HG02943 (cell line): ENCODE measurements around the gene CDH6.

ENCODE experiments used
- ATAC-seq: cut with Tn5 transposase; IDR thresholded peaks from one replicate; pipeline ENCODE4 v1.9.1; 2021; ENCODE audit warnings: mild to moderate bottlenecking, low read depth, moderate library complexity; ENCODE audit not compliant: unreplicated experiment

The CDH6 gene

DNA sequence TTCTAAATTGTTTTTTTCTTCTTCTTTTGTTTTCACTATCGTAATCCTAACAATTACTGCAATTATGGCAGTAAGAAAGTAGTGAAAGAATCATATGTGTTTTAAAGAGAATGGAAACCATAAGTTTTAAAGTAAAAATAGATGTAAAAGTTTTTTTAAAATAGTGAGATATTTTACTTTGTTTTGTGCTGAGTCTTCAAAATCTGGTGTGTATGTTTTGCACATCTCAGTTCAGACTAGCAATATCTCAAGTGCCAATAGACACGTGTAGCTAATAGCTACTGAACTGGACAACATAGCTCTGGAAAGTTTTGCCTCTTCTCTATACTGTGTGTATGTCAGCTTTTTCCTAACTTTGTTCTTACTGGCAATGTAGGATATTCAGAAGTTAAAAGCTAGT lies 45.0 kb downstream of the CDH6 start:
- no peak for ATAC-seq

DNA sequence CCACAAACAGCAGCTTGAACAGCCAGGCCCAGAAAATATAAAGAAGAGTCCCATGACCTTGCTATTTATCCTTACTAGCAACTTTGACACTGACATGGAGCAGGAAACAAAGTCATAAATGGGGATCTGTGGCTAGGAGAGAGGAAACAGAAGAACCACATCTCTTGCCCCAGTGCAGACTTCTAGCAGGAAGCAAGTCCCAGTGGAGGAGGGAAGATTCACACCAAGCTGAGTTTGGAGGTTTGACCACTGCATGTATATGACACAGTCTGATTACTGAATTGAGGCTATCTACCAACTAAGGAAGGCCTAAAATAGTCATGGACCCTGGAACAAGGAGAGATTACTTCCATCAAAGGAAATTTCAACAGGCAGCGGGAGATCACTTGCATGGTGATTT lies 51.4 kb downstream of the CDH6 start:
- no peak for ATAC-seq

DNA sequence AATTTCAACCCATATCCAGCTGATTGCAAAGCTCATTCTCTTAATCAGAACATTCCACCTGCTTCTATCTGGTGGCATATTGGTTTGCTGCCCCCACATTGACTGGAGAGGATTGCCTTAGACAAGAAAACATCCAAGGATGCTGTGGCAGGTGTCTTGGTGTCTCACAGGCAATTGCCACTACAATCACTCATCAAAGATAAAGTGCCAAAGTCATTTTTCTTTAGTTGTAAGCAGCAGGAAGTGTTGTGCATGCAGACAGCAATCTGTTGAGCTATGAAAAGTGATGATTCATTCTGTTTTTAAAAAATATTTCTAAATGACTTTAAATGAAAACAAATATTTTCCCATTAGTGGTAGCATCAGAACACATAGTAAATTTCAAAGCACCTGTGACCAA lies 53.9 kb downstream of the CDH6 start:
- no peak for ATAC-seq

DNA sequence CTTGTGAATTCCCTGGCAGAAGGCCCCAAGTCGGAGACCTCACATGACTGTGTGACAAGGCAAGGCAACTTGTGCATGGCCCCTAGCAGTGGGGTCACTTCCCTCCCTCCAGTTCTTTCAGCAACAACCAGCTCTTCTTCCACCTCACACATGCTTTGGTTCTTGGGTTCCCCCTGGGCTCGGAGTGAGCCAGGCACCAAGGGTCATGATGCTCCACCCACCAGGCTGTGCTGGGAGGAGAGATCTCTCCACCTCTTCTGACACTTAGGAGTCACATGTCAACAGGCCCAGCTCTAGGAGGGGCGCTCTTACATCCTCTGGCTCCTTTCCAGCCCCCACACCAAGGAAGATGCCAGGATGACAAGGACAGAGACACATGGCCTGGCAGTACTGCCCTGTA lies 56.7 kb downstream of the CDH6 start:
- ATAC-seq, result no peak

DNA sequence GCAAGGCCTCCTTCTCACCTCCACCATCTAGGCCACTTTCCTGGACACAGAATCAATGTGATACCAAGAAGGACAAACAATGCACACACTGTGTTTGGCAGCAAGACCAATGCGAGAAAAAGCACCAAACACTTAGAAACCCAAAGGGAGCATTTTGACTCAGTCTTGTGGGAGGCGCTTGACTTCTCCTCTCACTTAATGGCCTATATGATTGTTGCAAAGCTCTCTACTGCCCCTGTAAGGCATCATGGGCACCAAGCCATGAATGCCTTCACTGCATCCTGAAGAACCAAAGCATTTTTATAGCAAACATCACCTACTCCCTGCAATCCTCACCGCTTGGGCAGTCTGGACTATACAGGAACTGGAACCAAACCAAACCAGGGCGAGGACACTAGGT lies 57.5 kb downstream of the CDH6 start:
- no peak for ATAC-seq

DNA sequence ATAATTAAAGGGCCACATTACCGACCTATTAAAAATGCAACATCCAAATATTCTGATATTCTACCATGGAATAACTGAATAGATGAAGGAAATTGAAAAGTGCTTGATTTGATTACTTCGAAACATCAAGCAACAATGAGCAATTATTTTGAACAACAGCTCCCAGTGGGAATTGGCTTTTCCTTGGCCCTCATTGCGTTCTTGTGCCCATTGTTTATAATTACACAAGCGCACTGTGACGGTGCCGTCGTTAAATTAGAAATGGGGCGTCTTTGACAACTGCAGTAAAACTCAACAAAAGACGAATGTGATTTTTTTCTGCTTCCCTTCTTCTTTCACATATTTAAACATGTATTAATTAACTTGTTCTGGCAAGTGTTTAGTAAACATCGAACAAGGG lies 61.6 kb downstream of the CDH6 start:
- ATAC-seq, result no peak

DNA sequence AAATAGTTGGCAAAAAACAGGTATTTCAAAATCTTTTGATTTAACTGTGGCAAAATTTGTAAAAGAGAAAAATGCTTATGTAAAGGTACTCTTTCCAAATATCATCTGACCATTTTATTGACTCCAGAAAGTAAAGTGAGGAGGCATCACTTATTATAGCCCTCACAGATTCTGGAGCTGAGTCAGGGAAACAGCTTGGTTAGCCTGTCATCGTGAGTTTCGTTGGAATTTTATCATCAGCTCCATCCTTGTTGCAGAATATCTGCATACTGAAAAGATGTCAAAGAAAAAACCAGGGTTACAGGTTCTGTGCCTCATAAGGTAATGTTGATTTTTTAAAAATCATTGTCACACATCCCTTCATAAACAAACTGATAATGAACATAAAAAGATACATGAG lies 74.8 kb downstream of the CDH6 start:
- no peak for ATAC-seq

DNA sequence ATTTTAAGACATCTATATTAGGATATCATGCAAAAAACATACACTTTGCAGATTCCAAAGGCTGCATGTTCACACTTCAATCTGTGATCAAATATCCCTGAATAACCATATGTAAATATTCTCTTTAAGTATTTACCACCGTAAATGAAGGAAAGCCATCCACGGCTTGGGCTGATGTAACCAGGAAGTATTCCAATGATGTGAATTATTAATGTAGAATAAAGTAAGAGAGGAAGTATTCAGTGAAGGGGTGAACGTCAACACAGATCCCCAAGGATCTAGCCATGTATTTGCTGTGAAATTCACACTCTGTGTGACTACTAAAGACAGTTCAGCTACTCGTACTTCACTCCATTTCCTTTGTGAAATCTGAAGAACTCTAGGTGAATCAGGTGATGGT lies 75.2 kb downstream of the CDH6 start:
- no peak for ATAC-seq

DNA sequence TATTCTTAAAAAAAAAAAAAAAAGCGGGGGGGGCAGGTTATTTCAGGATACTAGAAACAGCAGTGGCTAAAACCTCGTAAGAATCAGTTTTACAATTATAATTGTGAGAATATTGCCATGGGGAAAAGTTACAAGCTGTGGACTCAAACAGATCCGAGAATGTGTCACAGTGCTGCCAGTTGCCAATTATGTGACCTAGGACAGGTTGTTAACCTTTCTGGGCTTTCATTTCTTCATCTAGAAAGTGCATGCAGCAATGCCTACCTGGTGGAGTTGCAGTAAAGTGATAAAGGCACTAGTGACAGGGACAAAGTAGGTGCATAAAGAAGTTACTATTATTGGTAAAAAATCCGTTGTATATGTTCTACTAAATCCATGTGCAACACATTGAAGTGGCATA lies 75.8 kb downstream of the CDH6 start:
- ATAC-seq, result no peak

DNA sequence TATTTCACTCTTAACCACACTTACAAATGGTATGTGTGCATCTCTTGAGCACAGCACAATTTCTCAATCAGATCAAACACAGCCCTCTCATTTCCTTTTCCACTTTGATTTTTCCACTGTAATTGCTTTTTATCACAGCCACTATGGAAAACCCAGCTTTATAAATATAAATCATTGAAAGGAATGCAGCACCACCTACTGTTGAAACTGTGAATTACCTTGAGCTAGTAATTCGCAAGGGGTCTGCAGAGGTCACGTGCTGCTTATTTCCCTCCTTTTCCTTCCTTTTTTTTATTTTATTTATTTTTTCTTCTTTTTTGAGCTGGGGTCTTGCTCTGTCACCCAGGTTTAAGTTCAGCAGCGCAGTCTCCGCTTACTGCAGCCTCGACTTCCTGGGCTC lies 76.9 kb downstream of the CDH6 start:
- ATAC-seq, result no peak

DNA sequence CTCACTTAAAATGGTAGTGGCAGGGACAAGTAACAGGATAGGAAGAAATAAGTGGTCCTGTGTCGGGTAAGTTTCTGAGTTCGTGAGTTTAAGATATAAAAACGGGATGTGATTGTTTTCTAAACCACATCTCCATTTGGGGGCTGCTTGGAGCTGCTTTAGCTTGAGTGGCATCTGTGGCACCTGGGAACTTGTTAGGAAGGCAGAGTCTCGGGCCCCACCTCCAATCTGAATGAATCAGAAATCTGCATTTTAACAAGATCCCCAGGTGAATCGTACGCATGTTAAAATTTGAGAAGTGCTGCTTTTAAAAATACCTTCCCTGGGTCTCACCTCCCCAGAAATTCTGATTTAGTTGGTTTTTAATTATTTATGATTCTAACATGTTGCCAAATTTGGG lies 78.1 kb downstream of the CDH6 start:
- no peak for ATAC-seq

DNA sequence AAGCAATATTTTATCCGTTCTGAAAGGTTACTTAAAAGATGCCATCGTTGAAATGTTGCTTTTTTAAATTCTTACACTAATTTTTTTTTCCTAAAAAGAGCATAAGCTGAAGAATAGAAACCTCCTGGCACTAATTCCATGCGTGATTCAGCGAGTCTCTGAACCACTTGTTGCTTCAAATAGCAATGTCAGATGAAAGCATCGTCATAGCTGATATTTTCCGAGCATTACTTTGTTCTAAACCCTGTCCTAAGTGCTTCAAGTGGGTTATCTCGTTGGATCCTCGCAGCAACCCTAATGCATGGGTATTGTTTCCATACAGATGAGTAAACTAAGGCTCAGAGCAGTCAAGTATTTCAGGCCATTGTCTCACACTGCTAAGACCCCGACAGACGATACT lies 79.7 kb downstream of the CDH6 start:
- no peak for ATAC-seq

DNA sequence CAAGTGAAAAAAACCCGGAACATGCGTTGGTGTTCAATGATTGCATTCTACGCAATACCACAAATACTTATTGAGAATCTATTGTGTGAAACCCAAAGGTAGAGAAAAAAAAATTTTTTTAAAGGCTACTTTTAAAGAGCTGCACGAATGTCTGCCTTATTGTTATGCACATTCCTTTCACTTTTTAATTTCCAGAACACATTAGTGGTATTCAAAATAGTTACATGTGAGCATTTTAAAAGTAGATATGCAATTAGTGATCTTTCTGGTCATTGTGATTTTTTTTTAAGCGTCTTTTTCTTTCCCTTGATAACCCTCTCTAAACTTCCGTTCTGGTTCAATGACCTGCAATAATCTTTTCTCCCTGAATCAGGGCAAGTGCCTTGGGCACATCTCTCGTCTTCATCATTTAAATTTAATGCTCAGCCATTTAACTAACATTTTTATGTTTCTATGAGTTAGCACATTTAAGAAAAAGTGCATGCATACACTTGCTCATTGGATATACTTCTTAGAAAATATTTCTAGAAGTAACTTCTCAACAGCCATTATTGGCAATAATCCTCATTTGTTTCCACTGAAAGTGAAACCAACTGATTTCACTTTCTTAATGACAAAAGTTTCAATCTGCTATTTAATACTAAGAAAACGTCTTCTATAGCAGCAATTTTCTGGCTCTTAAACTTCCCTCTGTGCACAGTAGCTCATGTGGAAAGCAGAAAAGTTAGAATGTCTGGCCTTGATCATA lies 80.3 kb downstream of the CDH6 start:
- no peak for ATAC-seq

DNA sequence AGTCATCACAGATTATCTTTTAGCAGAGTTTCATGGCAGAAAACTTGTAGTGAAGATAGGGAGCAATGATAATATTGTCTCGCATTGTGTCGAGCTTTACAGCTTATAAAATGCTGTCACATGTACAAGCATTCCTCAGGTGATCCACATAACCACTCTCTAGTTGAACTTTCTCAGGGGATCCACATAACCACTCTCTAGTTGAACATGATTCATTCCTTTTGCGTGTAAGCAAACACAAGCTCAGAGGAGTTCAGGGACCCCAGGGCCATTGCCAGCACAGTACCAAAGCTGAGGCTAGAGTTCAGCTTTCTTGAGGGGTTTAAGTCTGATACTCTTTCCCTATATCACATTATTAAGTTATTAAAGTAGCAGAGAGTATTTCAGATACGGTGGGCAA lies 86.7 kb downstream of the CDH6 start:
- ATAC-seq, result no peak

DNA sequence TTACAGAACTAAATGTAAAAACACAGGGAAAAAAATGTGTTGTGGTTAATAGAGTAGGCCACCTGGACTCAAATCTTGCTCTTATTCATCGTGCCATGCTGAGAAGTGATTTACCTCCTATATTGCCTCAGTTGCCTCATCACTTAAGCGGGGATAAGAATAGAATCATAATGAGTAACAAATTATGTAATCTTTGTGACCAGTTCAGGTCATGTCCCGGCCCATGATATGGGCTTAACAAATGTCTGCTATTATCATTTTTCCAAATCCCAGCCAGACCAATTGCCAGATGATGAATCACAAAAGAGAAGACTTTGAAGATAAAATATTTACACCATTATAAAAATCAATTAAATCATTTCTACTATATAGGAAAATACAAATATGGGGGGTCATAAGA lies 89.8 kb downstream of the CDH6 start:
- no peak for ATAC-seq

DNA sequence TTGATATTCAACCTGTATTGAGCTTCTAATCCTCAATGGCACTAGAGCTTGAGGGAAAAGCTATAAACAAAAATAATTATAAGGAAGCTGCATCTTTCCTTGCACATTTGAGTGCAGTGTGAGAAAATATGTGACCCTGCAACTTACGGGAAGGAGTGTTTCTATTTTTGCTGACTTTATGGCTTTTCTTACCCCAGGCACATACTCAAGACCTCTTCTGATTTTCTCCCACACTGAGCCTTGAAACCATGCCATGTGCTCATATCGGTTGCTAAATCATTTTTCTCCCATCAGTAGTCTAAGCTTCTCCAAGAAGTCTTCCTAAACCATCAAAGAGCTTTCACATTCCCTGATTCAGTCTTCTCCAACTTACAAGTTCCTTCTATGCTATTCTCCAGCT lies 91.5 kb downstream of the CDH6 start:
- no peak for ATAC-seq

DNA sequence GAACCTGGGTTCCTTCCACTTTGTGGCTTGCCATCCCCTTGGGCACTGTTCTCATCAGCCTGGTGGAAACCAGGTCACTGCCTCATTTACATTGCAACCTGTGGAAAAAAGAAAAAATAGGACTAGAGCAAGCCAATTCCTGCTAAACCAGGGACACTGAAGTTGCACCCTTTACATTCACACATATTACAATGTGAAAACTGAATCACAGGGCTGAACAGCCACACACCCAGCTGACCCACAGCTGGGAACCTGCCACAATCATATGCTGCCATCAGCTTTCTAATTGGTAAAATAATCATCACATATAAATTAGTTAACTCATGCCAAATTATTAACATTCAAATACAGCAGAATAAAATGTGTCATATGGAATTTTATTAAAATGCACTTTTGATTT lies 94.5 kb downstream of the CDH6 start:
- ATAC-seq, result no peak

DNA sequence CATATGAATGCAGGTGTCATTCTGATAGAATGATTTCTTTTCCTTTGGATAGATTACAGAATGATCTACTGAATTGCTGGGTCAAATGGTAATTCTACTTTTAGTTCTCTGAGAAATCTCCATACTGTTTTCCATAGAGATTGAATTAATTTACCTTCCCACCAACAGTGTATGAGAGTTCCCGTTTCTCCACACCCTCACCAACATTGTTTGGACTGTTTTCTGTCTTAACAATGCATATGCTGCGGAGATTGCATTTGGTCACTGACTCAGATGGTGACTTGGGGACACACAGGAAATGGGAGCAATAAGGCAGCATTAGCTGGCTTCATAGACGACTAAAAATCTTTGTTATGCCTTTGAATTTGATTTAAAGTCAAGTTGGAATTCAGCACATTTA lies 95.9 kb downstream of the CDH6 start:
- no peak for ATAC-seq

DNA sequence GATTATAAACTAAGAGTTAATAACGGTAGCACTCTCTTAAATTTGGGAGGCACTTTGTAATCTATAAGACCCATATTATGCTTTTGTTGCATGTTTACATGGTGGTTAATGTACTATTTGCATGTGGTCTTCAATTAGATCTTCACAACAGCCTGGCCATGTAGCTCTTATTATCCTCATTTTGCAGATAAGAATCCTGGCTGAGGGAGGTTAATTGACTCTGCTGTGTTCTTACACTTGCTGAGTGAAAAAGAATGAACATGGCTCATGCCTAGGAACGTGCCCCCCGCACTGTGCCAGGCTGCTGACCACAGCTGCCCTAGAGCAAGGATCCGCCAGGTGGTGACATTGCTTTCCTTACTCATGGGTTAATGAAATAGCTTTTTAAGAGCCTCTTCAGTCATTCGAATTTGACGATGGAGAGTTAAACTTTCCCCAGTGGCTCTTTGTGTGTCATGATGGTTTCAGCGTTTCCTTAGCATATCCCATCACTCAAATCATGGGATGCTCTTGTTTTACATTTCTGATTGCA lies 97.9 kb downstream of the CDH6 start:
- ATAC-seq, result no peak

DNA sequence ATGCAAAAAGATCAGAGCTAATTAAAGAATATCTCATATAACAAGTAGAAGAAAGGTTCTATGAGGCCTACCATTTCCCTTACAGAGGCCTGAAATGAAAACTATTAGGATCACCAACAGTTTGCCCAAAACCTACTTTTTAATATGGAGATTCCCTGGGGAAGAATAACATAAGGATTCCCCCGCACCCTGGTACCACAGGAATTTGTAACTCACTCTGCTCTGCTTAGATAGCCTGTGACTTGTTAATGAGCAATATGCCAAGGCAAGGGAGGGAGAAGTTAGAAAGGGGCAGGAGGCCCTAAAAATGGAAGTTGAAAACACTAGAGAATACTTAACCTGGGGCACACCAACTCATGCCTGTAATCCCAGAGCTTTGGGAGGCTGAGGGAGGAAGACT lies 107.0 kb downstream of the CDH6 start:
- no peak for ATAC-seq

DNA sequence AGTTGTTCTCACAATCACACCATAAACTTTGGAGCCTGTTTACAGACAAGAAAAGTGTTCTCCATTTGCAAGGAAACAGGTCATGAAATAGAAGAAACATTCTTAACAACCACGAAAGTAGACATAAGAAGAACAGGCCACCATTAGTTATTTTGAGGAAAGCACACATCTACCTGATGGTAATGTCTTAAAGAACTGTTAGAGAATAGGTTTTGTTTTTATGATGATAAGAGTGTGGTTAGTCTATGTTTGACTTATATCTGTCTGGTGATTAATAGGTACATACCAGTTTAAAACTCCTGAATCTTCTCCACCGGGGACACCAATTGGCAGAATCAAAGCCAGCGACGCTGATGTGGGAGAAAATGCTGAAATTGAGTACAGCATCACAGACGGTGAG lies 108.3 kb downstream of the CDH6 start:
- no peak for ATAC-seq

DNA sequence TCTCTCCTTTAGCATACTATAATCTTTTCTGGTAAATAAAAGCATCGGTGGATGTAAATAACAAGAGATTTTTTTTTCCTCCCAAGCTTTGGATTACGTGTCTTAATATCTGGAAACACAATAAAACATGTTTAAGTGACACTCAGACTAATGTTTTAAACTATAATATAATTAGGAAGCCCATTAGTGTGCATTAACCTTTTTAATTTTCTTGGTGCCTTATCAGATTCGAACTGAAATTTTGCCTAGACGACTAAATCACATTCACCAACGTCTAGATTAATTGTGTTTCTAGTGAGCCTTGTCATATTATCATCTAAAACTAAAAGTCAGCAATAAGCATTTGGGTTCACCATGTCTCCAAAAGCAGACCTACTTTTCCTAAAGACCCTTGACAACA lies 110.2 kb downstream of the CDH6 start:
- ATAC-seq, result no peak

DNA sequence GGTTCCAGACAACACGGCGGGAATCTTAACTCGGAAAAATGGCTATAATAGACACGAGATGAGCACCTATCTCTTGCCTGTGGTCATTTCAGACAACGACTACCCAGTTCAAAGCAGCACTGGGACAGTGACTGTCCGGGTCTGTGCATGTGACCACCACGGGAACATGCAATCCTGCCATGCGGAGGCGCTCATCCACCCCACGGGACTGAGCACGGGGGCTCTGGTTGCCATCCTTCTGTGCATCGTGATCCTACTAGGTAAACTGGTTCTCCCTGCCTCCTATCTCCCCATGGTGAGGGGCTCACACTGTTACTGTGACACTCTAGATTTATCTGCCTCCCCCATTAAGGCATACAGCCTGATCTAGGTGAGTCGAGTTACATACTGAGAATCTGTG lies 124.2 kb downstream of the CDH6 start:
- no peak for ATAC-seq
